IMR-90 (cell line): ENCODE data around the gene SLC25A30. TPM values are rescaled to one million over a fixed set of nuclear protein-coding genes. Genes with fewer than 3 reads are reported as not detected.

ENCODE experiments used
- polyA plus RNA-seq, 3 experiments: library from polyadenylated mRNA; depleted of rRNA; stranded (reverse); fragments of >200 nt; gene quantifications; 2 replicates each; pipeline ENCODE4 v1.2.3, GENCODE V29; 2012; ENCODE audit warnings: low replicate concordance in 1 of 3
- total RNA-seq: library from RNA; depleted of rRNA; stranded (reverse); fragments of >200 nt; gene quantifications from 2 replicates; pipeline ENCODE4 v1.2.3, GENCODE V29; 2012; rRNA removed

SLC25A30 gene
- total and polyA plus RNA-seq, 2 of the 4 experiments (the other 2 are of a cell fraction) = 9.9 to 19.4 TPM

Other genes starting within 250 kb of the SLC25A30 start
- gene KCTD4, start 217.3 kb downstream of the SLC25A30 start, total RNA-seq = 0.56 and 0.72 TPM in 2 replicates
- 0.40 and 0.53 TPM in 2 replicates for gene KCTD4, start 217.3 kb downstream of the SLC25A30 start, polyA plus RNA-seq (2012; rRNA removed)
- 1,663 and 1,699 TPM in 2 replicates for gene TPT1, start 77.2 kb downstream of the SLC25A30 start, total RNA-seq
- 2,407 and 2,665 TPM in 2 replicates for gene TPT1, start 77.2 kb downstream of the SLC25A30 start, polyA plus RNA-seq (2012; rRNA removed)
- 31.9 and 34.2 TPM in 2 replicates for gene COG3, start 46.6 kb upstream of the SLC25A30 start, total RNA-seq
- 20.4 and 21.7 TPM in 2 replicates for gene COG3, start 46.6 kb upstream of the SLC25A30 start, polyA plus RNA-seq (2012; rRNA removed)
- gene ERICH6B, start 197.4 kb upstream of the SLC25A30 start, total RNA-seq = not detected in 2 replicates
- not detected in 2 replicates for gene ERICH6B, start 197.4 kb upstream of the SLC25A30 start, polyA plus RNA-seq (2012; rRNA removed)